Esophagus squamous epithelium (tissue), 5 donors: Measurements from ENCODE around the gene ALDH4A1. TPM values are rescaled to one million over a fixed set of nuclear protein-coding genes. Genes with fewer than 3 reads are reported as not detected.

Experiments used
- DNase-seq: peaks from one replicate; lab custom pipeline; 2025; lab: John Stamatoyannopoulos, UW
- H3K27ac ChIP-seq, 4 donors: fragments of 200-600 bp; sonication (generic); one replicate each; pipeline ENCODE4 v1.5.1; 2016 to 2019; ENCODE audit warnings: mild to moderate bottlenecking in 1 of 4
- H3K27me3 ChIP-seq, 4 donors: fragments of 200-600 bp; sonication (generic); 1 replicate in 3 of 4; 2 replicates in 1 of 4; pipeline versions ENCODE4 v1.5.1 to v1.6.0; 2017 to 2021; ENCODE audit warnings: antibody characterized with exemption in 1 of 4
- H3K36me3 ChIP-seq, 3 donors: fragments of 200-600 bp; sonication (generic); one replicate each; pipeline ENCODE4 v1.5.1; 2016 to 2019
- H3K4me1 ChIP-seq, 3 donors: fragments of 200-600 bp; sonication (generic); one replicate each; pipeline ENCODE4 v1.5.1; 2017 to 2019
- H3K4me3 ChIP-seq, 4 donors: fragments of 200-600 bp; sonication (generic); 1 replicate in 3 of 4; 2 replicates in 1 of 4; pipeline ENCODE4 v1.5.1; 2016 to 2019; ENCODE audit warnings: mild to moderate bottlenecking in 2 of 4, moderate library complexity in 1 of 4
- H3K9me3 ChIP-seq, 3 donors: fragments of 200-600 bp; sonication (generic); one replicate each; pipeline ENCODE4 v1.5.1; 2016 to 2019
- CTCF ChIP-seq, 6 experiments: fragments of 450-650 bp in 4 of 6; fragments of 200-600 bp in 2 of 6; sonication (generic) in 2 of 6; IDR thresholded peaks; one replicate each; pipeline ENCODE4 v1.5.1; 2016 to 2019; ENCODE audit warnings: antibody characterized with exemption in 6 of 6, mild to moderate bottlenecking in 4 of 6, moderate library complexity in 4 of 6
- POLR2A ChIP-seq, 4 donors: fragments of 450-650 bp; IDR thresholded peaks; one replicate each; pipeline ENCODE4 v1.6.1; 2017; ENCODE audit warnings: antibody characterized with exemption in 4 of 4, mild to moderate bottlenecking in 4 of 4, moderate library complexity in 3 of 4
- WGBS, 2 donors: methylation state at CpG; one replicate each; pipeline ENCODE4 v1.1.5; 2018; 5-methylcytosine and 5-hydroxymethylcytosine counted together
- intact Hi-C: fragments of 100-400 bp; cut with DNase I; formaldehyde crosslinking; loops from one replicate; pipeline ENCODE4 v1.15.0; 2022
- total RNA-seq, 4 donors: library from RNA; depleted of rRNA; stranded (reverse); fragments of >200 nt; gene quantifications; one replicate each; pipeline ENCODE4 v1.1.0, GENCODE V29; 2016
- donor health status: DM: yes; HTN: yes; CAD: no.

Gene ALDH4A1
- total RNA-seq, 4 donors from 2014 or later: 36.7 to 59.1 (median 50.3) TPM

DNA sequence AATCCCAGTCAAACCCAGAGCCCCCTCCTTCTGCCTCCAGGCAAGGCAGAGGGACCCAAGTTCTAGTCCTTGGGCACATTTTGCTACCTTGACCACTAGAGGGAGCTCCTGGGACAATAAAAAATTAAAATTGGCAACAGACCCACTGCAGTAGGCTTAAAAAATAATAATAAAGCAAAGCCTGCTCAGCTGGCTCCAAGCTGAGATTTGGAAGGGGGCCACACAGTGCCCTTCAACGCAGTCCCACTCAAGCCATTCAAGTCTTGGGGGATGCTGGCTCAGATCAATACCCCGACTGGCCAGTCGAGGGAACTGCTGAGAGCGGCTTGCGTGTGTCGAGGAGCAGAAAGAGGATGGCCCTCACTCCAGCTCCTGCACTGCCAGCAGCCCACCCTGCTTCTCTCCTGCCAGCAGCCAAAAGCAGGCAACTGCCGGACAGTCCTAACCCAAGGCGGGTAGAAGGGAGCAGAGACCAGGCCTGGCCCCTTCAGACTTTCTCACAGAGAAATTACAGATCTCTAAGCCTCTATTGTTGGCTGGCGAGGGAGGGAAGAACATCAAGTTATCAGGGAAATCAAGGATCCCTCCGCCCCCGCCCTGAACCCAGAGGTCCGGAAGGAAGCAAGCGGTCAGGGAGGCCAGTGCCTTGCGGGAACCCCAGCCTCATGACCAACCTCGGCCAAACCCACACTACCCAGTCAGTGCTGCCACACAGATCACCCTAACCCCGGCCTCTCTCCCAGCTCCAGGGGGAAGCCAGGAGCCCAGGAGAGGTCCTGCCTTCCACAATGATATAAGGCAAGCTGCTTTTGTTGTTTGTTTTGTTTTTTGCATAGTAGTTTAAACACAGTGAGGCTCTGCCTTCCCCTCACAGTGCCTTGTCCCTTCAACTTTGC lies 4.9 kb upstream of the ALDH4A1 start:
- Histone ChIP-seq H3K9me3 (no peaks in the 10 kb centered on the region), H3K36me3 (peaks cover 7 to 79% (median 35%) of the 10 kb centered on the region in 3 donors), H3K27me3 (no peaks in the 10 kb centered on the region), H3K27ac (peak overlapping the region; percentile 38 to 82 (median 58)), H3K4me1 (peaks cover 4 to 32% (median 15%) of the 10 kb centered on the region in 3 donors), H3K4me3 (peak overlapping the region in 1 of 4 donors; percentile 16)
- DNase-seq: no peak
- TF ChIP-seq CTCF (IDR thresholded peaks at IDR 0.05): peak; percentile 80 to 91 (median 86)
- no peak for TF ChIP-seq POLR2A (IDR thresholded peaks at IDR 0.05)
- WGBS, 2 donors: 38 to 47% methylated on average over 3 to 14 of the region's 16 CpGs
- intact Hi-C loops: loop anchor here (5.0 kb wide), 1 partner anchor 185 kb away; no protein-coding TSS in a partner anchor

DNA sequence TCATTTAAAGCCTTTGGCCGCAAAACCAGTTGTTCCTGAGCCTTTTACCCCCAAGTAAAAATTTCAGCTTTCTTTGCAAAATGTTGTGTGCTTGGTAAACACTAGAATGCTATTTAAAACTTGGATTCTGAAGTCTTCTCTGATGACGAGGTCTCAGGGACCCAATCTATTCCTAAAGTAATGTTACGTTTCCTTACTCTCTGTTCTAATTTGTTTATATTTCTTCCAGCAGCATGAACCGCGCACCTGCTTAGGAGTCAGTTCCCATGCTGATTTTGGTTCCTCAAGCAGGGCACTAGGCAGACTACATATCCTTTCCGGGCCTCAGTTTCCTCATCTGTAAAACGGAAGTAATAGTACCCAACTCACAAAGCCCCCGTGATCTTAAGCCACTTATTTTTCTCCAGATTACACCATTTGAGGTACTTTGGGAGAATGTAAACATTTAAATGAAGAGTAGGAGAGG lies 969 bp upstream of the ALDH4A1 start:
- no peaks in the 10 kb centered on the region for H3K9me3 ChIP-seq
- WGBS, 2 donors: 18 to 39% methylated on average over 7 to 8 of the region's 8 CpGs
- intact Hi-C loops: loop anchor here (5.0 kb wide), 1 partner anchor 64 kb away; no protein-coding TSS in a partner anchor
- peaks cover 4 to 69% (median 31%) of the 10 kb centered on the region in 3 donors for H3K4me1 ChIP-seq
- no peaks in the 10 kb centered on the region for H3K27me3 ChIP-seq
- peak overlapping the region; percentile 93 to 97 (median 95) for H3K27ac ChIP-seq
- DNase-seq: no peak
- peak overlapping the region; percentile 66 to 91 (median 78) for H3K4me3 ChIP-seq
- no peak for TF ChIP-seq POLR2A (IDR thresholded peaks at IDR 0.05)
- TF ChIP-seq CTCF (IDR thresholded peaks at IDR 0.05): no peak
- H3K36me3 ChIP-seq: peaks cover 2 to 47% (median 6%) of the 10 kb centered on the region in 3 donors

GRCh38 chr1:18901952-18902522 lies 318 bp downstream of the ALDH4A1 start:
- TF ChIP-seq CTCF (IDR thresholded peaks at IDR 0.05) (no peak), POLR2A (IDR thresholded peaks at IDR 0.05) (peak in 3 of 4 donors; percentile 67 to 84 (median 75))
- DNase-seq: no peak
- peak overlapping the region; percentile 66 to 91 (median 78) for H3K4me3 ChIP-seq
- peaks cover 1 to 56% (median 23%) of the 10 kb centered on the region in 3 donors for H3K4me1 ChIP-seq
- H3K27me3 ChIP-seq: no peaks in the 10 kb centered on the region
- WGBS, 2 donors: 0% methylated on average over 25 to 26 of the region's 44 CpGs
- peak overlapping the region; percentile 93 to 97 (median 95) for H3K27ac ChIP-seq
- intact Hi-C loops: loop anchor here (5.0 kb wide), 1 partner anchor 65 kb away; no protein-coding TSS in a partner anchor
- H3K9me3 ChIP-seq: no peaks in the 10 kb centered on the region
- H3K36me3 ChIP-seq: peaks cover 0 to 45% (median 3%) of the 10 kb centered on the region in 3 donors

DNA sequence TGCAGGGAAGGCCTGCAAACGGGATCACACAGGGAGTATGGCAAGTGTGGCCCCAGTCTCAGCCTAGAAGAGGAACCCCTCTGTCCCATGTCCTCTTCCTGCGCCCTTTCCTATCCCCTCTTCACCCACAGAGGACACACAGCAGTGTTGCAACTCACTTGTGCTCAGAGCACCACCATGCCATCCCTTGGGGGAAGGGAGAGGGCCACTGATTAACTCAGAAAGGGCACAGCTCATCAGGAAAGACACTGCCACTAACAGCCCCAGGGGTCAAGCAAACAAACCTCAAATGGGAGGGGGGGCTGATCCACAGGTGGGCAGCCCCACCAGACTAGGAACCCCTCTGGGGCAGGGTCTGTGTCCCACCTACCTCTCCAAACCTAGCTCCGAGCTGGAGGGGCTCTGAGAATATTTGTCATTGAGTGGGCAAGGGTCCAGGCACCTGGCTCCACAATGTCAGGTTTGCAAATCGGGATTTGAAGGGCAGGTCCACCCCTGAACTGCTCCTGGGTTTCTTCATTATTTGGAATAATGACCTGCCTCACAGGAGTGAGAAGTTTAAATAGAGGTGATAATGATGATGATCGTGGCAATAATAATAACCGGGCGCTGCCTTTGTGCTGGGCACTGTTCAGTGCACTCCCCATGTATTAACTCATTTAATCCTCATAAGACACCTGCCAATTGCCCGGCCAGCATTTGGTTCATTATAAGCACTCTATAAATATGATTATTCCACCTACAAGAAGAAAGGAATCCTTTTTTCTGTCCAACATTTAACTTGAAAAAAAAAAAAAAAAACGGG lies 1.0 kb downstream of the ALDH4A1 start:
- Histone ChIP-seq H3K27ac (peak overlapping the region; percentile 29 to 97 (median 94)), H3K36me3 (peaks cover 0 to 40% (median 3%) of the 10 kb centered on the region in 3 donors), H3K27me3 (no peaks in the 10 kb centered on the region), H3K9me3 (no peaks in the 10 kb centered on the region), H3K4me3 (peak overlapping the region; percentile 66 to 91 (median 78)), H3K4me1 (peaks cover 0 to 49% (median 23%) of the 10 kb centered on the region in 3 donors)
- WGBS, 2 donors: 19 to 35% methylated on average over 7 to 9 of the region's 9 CpGs
- intact Hi-C loops: loop anchor here (5.0 kb wide), 1 partner anchor 66 kb away; no protein-coding TSS in a partner anchor
- TF ChIP-seq CTCF (IDR thresholded peaks at IDR 0.05): no peak
- no peak for TF ChIP-seq POLR2A (IDR thresholded peaks at IDR 0.05)
- DNase-seq: no peak
